Measurements from ENCODE around the gene EXOC3.
A peak's percentile ranks its signal among the peaks of the same experiment; 100 is the strongest.

Gene EXOC3

GRCh38 chr5:444226-444625 lies 1.2 kb downstream of the EXOC3 start:
- H3K4me1 ChIP-seq (ENCODE audit: control insufficient read depth, insufficient read depth, low read length), result peaks cover 18% of the 10 kb centered on the region
- peak overlapping the region in 1 of 2 donors; percentile 96 for H3K9ac ChIP-seq (ENCODE audit: low read length in 2 of 2)
- peaks cover 17 to 27% of the 10 kb centered on the region in 2 donors for H3K36me3 ChIP-seq (ENCODE audit: control insufficient read depth in 2 of 2, insufficient read depth in 2 of 2, low read length in 2 of 2)

GRCh38 chr5:445591-445990 lies 2.6 kb downstream of the EXOC3 start:
- H3K27me3 ChIP-seq (ENCODE audit: control insufficient read depth in 1 of 2, insufficient read depth in 2 of 2, low read length in 2 of 2), result no peaks in the 10 kb centered on the region
- no peak overlapping the region for H3K9ac ChIP-seq (ENCODE audit: low read length in 2 of 2)
- no peaks in the 10 kb centered on the region for H3K9me3 ChIP-seq (ENCODE audit: control insufficient read depth in 2 of 2, low read length in 2 of 2)
- H3K4me1 ChIP-seq (ENCODE audit: control insufficient read depth, insufficient read depth, low read length), result peaks cover 18% of the 10 kb centered on the region
- no peak overlapping the region for H3K4me3 ChIP-seq (ENCODE audit: low read length in 2 of 2)
- peaks cover 21 to 36% of the 10 kb centered on the region in 2 donors for H3K36me3 ChIP-seq (ENCODE audit: control insufficient read depth in 2 of 2, insufficient read depth in 2 of 2, low read length in 2 of 2)
- no peak overlapping the region for H3K27ac ChIP-seq (ENCODE audit: low read length)

More at GRCh38 chr5:444226-444625, 1.2 kb downstream of the EXOC3 start:
- Histone ChIP-seq H3K27ac (ENCODE audit: low read length) (no peak overlapping the region), H3K4me3 (ENCODE audit: low read length in 2 of 2) (peak overlapping the region; percentile 95 to 99), H3K9me3 (ENCODE audit: control insufficient read depth in 2 of 2, low read length in 2 of 2) (no peaks in the 10 kb centered on the region), H3K27me3 (ENCODE audit: control insufficient read depth in 1 of 2, insufficient read depth in 2 of 2, low read length in 2 of 2) (no peaks in the 10 kb centered on the region)

GRCh38 chr5:446066-446882 lies 3.3 kb downstream of the EXOC3 start:
- no peak overlapping the region for H3K4me3 ChIP-seq (ENCODE audit: low read length in 2 of 2)
- no peak overlapping the region for H3K27ac ChIP-seq (ENCODE audit: low read length)
- peaks cover 18% of the 10 kb centered on the region for H3K4me1 ChIP-seq (ENCODE audit: control insufficient read depth, insufficient read depth, low read length)
- H3K27me3 ChIP-seq (ENCODE audit: control insufficient read depth in 1 of 2, insufficient read depth in 2 of 2, low read length in 2 of 2), result no peaks in the 10 kb centered on the region
- H3K9me3 ChIP-seq (ENCODE audit: control insufficient read depth in 2 of 2, low read length in 2 of 2), result no peaks in the 10 kb centered on the region
- peaks cover 21 to 36% of the 10 kb centered on the region in 2 donors for H3K36me3 ChIP-seq (ENCODE audit: control insufficient read depth in 2 of 2, insufficient read depth in 2 of 2, low read length in 2 of 2)
- H3K9ac ChIP-seq (ENCODE audit: low read length in 2 of 2), result no peak overlapping the region

DNA sequence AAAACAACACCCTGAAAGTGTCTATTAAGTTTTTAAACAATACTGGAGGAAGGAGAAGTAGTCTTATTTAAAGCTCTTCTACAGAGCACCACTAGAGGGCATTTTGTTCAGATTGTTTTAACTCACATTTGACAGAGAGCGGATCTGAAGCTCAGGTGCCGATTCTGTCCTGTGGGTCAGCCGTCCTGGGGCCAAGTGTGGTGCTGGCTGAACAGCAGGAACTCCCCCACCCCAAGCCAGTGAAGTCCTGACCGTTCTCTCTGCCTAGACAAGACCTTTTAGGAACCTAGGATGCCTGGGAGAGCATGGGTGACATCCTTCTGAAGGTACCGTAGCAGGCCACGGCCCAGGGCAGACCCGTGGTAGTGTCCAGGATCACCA lies 3.9 kb downstream of the EXOC3 start:
- Histone ChIP-seq H3K36me3 (ENCODE audit: control insufficient read depth in 2 of 2, insufficient read depth in 2 of 2, low read length in 2 of 2) (peaks cover 27 to 41% of the 10 kb centered on the region in 2 donors), H3K27ac (ENCODE audit: low read length) (no peak overlapping the region), H3K9me3 (ENCODE audit: control insufficient read depth in 2 of 2, low read length in 2 of 2) (peaks cover 0 to 6% of the 10 kb centered on the region in 2 donors), H3K4me1 (ENCODE audit: control insufficient read depth, insufficient read depth, low read length) (peaks cover 18% of the 10 kb centered on the region), H3K27me3 (ENCODE audit: control insufficient read depth in 1 of 2, insufficient read depth in 2 of 2, low read length in 2 of 2) (no peaks in the 10 kb centered on the region), H3K9ac (ENCODE audit: low read length in 2 of 2) (no peak overlapping the region), H3K4me3 (ENCODE audit: low read length in 2 of 2) (no peak overlapping the region)

DNA sequence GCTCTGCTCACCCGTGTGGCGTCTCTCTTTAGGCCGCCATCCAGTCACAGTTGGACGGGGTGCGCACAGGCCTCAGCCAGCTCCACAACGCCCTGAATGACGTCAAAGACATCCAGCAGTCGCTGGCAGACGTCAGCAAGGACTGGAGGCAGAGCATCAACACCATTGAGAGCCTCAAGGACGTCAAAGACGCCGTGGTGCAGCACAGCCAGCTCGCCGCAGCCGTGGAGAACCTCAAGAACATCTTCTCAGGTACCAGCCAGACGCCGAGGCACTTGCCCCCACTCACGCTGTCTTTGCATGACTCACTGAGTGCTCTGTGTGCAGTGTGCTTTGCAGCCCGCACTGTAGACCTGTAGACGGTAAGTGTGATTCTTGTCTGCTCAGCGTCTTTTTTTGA lies 4.5 kb downstream of the EXOC3 start:
- peaks cover 12% of the 10 kb centered on the region for H3K4me1 ChIP-seq (ENCODE audit: control insufficient read depth, insufficient read depth, low read length)
- H3K4me3 ChIP-seq (ENCODE audit: low read length in 2 of 2), result no peak overlapping the region
- H3K9ac ChIP-seq (ENCODE audit: low read length in 2 of 2), result no peak overlapping the region
- H3K36me3 ChIP-seq (ENCODE audit: control insufficient read depth in 2 of 2, insufficient read depth in 2 of 2, low read length in 2 of 2), result peaks cover 30 to 42% of the 10 kb centered on the region in 2 donors
- no peak overlapping the region for H3K27ac ChIP-seq (ENCODE audit: low read length)
- no peaks in the 10 kb centered on the region for H3K27me3 ChIP-seq (ENCODE audit: control insufficient read depth in 1 of 2, insufficient read depth in 2 of 2, low read length in 2 of 2)
- H3K9me3 ChIP-seq (ENCODE audit: control insufficient read depth in 2 of 2, low read length in 2 of 2), result peaks cover 0 to 8% of the 10 kb centered on the region in 2 donors

DNA sequence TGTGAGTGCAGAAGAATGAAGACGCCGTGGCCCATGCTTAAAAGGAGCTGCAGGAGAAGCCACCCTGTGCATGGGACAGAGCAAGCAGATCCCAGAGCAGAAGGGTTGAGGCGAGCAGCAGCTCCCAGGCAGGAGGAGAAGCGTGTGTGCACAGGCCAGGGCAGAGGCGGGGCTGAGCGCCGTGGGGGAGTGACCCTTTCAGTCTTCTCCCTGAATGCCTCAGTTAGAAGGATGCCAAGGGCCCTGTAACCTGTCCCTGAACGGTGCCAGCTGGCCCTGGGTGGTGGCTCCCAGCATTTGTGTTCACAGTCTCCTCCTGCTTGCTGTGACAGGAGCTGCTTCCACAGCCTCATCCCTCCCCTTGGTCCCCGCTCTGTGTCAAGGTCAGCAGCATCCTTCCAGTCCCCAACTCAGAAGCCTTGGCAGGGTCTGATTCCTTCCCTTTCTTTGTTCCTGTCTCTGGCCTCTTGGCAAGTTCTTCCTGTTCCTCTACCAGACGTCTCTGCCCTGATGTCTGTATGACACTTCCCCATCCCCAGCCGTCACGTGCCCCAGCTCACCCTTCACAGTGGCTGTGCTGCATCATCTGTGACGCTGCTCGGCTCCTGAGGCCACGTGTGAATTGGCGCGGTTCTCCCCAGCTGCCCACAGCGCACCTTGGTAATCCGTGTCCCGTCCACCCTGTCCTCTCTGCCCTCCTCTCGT lies 5.2 kb downstream of the EXOC3 start:
- Histone ChIP-seq H3K27me3 (ENCODE audit: control insufficient read depth in 1 of 2, insufficient read depth in 2 of 2, low read length in 2 of 2) (no peaks in the 10 kb centered on the region), H3K4me3 (ENCODE audit: low read length in 2 of 2) (no peak overlapping the region), H3K27ac (ENCODE audit: low read length) (no peak overlapping the region), H3K9ac (ENCODE audit: low read length in 2 of 2) (no peak overlapping the region), H3K9me3 (ENCODE audit: control insufficient read depth in 2 of 2, low read length in 2 of 2) (peaks cover 0 to 8% of the 10 kb centered on the region in 2 donors), H3K4me1 (ENCODE audit: control insufficient read depth, insufficient read depth, low read length) (peaks cover 11% of the 10 kb centered on the region), H3K36me3 (ENCODE audit: control insufficient read depth in 2 of 2, insufficient read depth in 2 of 2, low read length in 2 of 2) (peaks cover 35 to 45% of the 10 kb centered on the region in 2 donors)

DNA sequence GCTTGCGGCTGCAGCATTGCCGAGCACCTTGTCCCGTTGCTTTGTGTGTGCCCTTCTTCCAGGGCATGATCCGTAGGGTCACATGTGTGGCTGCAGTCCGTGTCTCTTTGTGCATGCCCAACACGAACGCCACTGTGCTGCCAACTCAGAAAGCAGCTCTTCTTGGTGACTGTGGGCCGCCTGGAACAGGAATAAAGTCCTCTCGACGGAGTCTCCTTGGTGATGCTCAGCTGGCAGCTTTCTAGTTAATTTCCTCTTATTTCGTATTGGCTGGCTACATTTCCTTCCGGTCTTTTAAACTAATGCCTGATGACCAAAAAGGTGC lies 5.8 kb downstream of the EXOC3 start:
- Histone ChIP-seq H3K4me1 (ENCODE audit: control insufficient read depth, insufficient read depth, low read length) (peaks cover 7% of the 10 kb centered on the region), H3K27me3 (ENCODE audit: control insufficient read depth in 1 of 2, insufficient read depth in 2 of 2, low read length in 2 of 2) (no peaks in the 10 kb centered on the region), H3K27ac (ENCODE audit: low read length) (no peak overlapping the region), H3K4me3 (ENCODE audit: low read length in 2 of 2) (no peak overlapping the region), H3K9ac (ENCODE audit: low read length in 2 of 2) (no peak overlapping the region), H3K9me3 (ENCODE audit: control insufficient read depth in 2 of 2, low read length in 2 of 2) (peaks cover 0 to 8% of the 10 kb centered on the region in 2 donors), H3K36me3 (ENCODE audit: control insufficient read depth in 2 of 2, insufficient read depth in 2 of 2, low read length in 2 of 2) (peaks cover 41 to 50% of the 10 kb centered on the region in 2 donors)

GRCh38 chr5:449151-449550 lies 6.2 kb downstream of the EXOC3 start:
- H3K27ac ChIP-seq (ENCODE audit: low read length), result no peak overlapping the region

DNA sequence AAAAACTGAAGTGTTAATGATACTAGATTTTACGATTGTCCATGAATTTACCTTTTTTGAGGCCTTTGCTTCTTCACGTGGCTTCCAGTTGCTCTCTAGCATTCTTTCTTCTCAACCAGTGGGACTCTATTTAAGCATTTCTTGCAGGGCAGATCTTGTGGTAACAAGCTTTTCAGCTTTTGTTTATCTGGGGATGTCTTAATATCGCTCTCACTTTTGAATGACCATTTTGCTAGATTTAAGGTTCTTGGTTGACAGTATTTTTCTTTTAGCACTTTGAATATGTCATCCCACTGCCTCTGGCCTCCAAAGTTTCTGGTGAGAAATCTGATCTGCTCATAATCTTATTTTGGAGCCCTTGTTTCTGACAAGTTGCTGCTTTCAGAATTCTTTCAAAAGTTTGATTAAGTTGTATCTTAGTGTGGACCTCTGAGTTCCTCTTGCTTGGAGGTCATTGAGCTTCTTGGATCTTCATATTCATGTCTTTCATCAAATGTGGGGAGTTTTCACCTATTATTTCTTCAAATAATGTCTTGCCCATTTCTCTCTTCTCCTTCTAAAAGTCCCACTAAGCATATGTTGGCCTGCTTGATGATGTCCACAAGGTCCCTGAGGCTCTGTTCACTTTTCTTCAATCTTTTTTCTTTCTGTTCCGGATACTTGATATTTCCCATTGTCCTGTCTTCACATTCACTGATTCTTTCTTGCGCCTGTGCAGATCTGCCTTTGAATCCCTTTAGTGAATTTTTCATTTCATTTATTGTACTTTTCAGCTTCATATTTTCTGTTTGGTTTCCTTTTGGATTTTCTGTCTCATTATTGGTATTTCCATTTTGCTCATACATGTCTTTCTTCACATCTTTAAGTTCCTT lies 8.8 kb downstream of the EXOC3 start:
- Histone ChIP-seq H3K4me1 (ENCODE audit: control insufficient read depth, insufficient read depth, low read length) (no peaks in the 10 kb centered on the region), H3K9me3 (ENCODE audit: control insufficient read depth in 2 of 2, low read length in 2 of 2) (peaks cover 0 to 8% of the 10 kb centered on the region in 2 donors), H3K9ac (ENCODE audit: low read length in 2 of 2) (no peak overlapping the region), H3K36me3 (ENCODE audit: control insufficient read depth in 2 of 2, insufficient read depth in 2 of 2, low read length in 2 of 2) (peaks cover 52 to 65% of the 10 kb centered on the region in 2 donors), H3K4me3 (ENCODE audit: low read length in 2 of 2) (no peak overlapping the region), H3K27me3 (ENCODE audit: control insufficient read depth in 1 of 2, insufficient read depth in 2 of 2, low read length in 2 of 2) (no peaks in the 10 kb centered on the region), H3K27ac (ENCODE audit: low read length) (no peak overlapping the region)

More at GRCh38 chr5:449151-449550, 6.2 kb downstream of the EXOC3 start:
- Histone ChIP-seq H3K9ac (ENCODE audit: low read length in 2 of 2) (no peak overlapping the region), H3K4me1 (ENCODE audit: control insufficient read depth, insufficient read depth, low read length) (peaks cover 3% of the 10 kb centered on the region), H3K4me3 (ENCODE audit: low read length in 2 of 2) (no peak overlapping the region), H3K27me3 (ENCODE audit: control insufficient read depth in 1 of 2, insufficient read depth in 2 of 2, low read length in 2 of 2) (no peaks in the 10 kb centered on the region), H3K9me3 (ENCODE audit: control insufficient read depth in 2 of 2, low read length in 2 of 2) (peaks cover 0 to 8% of the 10 kb centered on the region in 2 donors), H3K36me3 (ENCODE audit: control insufficient read depth in 2 of 2, insufficient read depth in 2 of 2, low read length in 2 of 2) (peaks cover 45 to 54% of the 10 kb centered on the region in 2 donors)

DNA sequence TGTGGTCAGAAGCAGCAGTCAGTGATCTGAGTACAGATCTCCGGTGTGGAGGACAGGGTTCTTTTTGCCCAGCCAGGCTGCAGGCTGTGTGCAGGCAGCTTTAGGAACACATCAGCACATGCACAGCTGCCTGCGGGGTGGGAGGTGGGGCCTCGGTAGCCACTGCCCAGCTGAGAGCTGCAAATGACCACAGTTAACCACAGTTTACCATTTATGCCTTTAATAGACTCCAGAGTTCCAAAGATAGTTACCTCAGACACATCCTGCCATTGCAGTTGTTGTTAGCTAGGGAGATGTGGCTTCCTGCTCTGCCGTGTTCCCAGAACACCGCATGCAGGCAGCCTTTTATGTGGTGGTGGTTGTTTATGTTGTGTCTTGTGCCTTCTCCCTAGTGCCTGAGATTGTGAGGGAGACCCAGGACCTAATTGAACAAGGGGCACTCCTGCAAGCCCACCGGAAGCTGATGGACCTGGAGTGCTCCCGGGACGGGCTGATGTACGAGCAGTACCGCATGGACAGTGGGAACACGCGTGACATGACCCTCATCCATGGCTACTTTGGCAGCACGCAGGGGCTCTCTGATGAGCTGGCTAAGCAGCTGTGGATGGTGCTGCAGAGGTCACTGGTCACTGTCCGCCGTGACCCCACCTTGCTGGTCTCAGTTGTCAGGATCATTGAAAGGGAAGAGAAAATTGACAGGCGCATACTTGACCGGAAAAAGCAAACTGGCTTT lies 10.2 kb downstream of the EXOC3 start:
- Histone ChIP-seq H3K27me3 (ENCODE audit: control insufficient read depth in 1 of 2, insufficient read depth in 2 of 2, low read length in 2 of 2) (no peaks in the 10 kb centered on the region), H3K9me3 (ENCODE audit: control insufficient read depth in 2 of 2, low read length in 2 of 2) (peaks cover 0 to 8% of the 10 kb centered on the region in 2 donors), H3K27ac (ENCODE audit: low read length) (no peak overlapping the region), H3K4me3 (ENCODE audit: low read length in 2 of 2) (no peak overlapping the region), H3K4me1 (ENCODE audit: control insufficient read depth, insufficient read depth, low read length) (no peaks in the 10 kb centered on the region), H3K36me3 (ENCODE audit: control insufficient read depth in 2 of 2, insufficient read depth in 2 of 2, low read length in 2 of 2) (peaks cover 54 to 64% of the 10 kb centered on the region in 2 donors), H3K9ac (ENCODE audit: low read length in 2 of 2) (no peak overlapping the region)
